SK-N-SH treated with all-trans-retinoic acid at 6 μM for 48 hours (cell line): Measurements from ENCODE around the gene RRAGD.

Source experiments
- CSRNP3 ChIP-seq: fragments of 250-450 bp; sonication (Bioruptor Pico); IDR thresholded peaks from 2 replicates; pipeline ENCODE4 v1.5.1; 2021; ENCODE audit warnings: mild to moderate bottlenecking, moderate library complexity
- ISL1 ChIP-seq: fragments of 250-450 bp; sonication (Bioruptor Pico); IDR thresholded peaks from 2 replicates; pipeline ENCODE4 v2.1.2; 2022; ENCODE audit warnings: mild to moderate bottlenecking, moderate library complexity
- OSR1 ChIP-seq: fragments of 250-450 bp; sonication (Bioruptor Pico); IDR thresholded peaks from 2 replicates; pipeline ENCODE4 v1.8.0; 2022; ENCODE audit warnings: moderate library complexity, mild to moderate bottlenecking, inconsistent platforms
- PATZ1 ChIP-seq: fragments of 250-450 bp; sonication (Bioruptor Pico); IDR thresholded peaks from 2 replicates; pipeline ENCODE4 v1.8.0; 2020; ENCODE audit warnings: mild to moderate bottlenecking, moderate library complexity, borderline replicate concordance
- RARB ChIP-seq: fragments of 250-450 bp; sonication (Bioruptor Pico); IDR thresholded peaks from 2 replicates; pipeline ENCODE4 v1.8.0; 2021; ENCODE audit warnings: mild to moderate bottlenecking, moderate library complexity
- ZFP30 ChIP-seq: fragments of 450-650 bp; formaldehyde crosslinking; IDR thresholded peaks from 2 replicates; pipeline ENCODE4 v1.5.0; 2022; ENCODE audit warnings: mild to moderate bottlenecking, moderate library complexity
- ZNF8 ChIP-seq: fragments of 450-650 bp; formaldehyde crosslinking; IDR thresholded peaks from 2 replicates; pipeline ENCODE4 v1.5.0; 2020; ENCODE audit warnings: mild to moderate bottlenecking, moderate library complexity

- TF ChIP-seq PATZ1 (CRISPR knock-in tag) (no peak), ISL1 (CRISPR knock-in tag) (no peak), CSRNP3 (no peak), ZNF8 (CRISPR knock-in tag) (no peak), ZFP30 (CRISPR knock-in tag) (no peak), OSR1 (CRISPR knock-in tag) (no peak), RARB (CRISPR knock-in tag) (no peak)
Measured at GRCh38 chr6:89398762-89399525, 13.1 kb downstream of the RRAGD start.
